Aorta (tissue), 5 donors: Measurements from ENCODE around the gene NRIP1. TPM values are rescaled to one million over a fixed set of nuclear protein-coding genes. Genes with fewer than 3 reads are reported as not detected.

ENCODE experiments used
- ATAC-seq: fragments of 200-7000 bp; cut with Tn5 transposase; one replicate; pipeline ENCODE4 v1.9.1; 2022; ENCODE audit warnings: moderate library complexity; ENCODE audit not compliant: low FRiP score
- DNase-seq, 2 donors: peaks; one replicate each; pipeline ENCODE4 v3.0.0-alpha.2; 2020
- H3K27ac ChIP-seq, 2 donors: one replicate each; pipeline ENCODE4 v1.5.1; 2013; ENCODE audit warnings: low read length in 2 of 2, mild to moderate bottlenecking in 2 of 2, moderate library complexity in 2 of 2, control low read depth in 1 of 2, inconsistent platforms in 1 of 2, low read depth in 1 of 2
- H3K27me3 ChIP-seq, 2 donors: one replicate each; pipeline ENCODE4 v1.6.1; 2013; ENCODE audit warnings: control low read depth in 1 of 2, low read length in 1 of 2, mild to moderate bottlenecking in 1 of 2, moderate library complexity in 1 of 2; ENCODE audit not compliant: insufficient read depth in 2 of 2, control insufficient read depth in 1 of 2
- H3K36me3 ChIP-seq, 2 donors: one replicate each; pipeline ENCODE4 v1.6.1; 2013; ENCODE audit warnings: control low read depth in 1 of 2, low read length in 1 of 2, mild to moderate bottlenecking in 1 of 2; ENCODE audit not compliant: insufficient read depth in 2 of 2, control insufficient read depth in 1 of 2
- H3K4me1 ChIP-seq, 2 donors: one replicate each; pipeline ENCODE4 v1.6.1; 2013; ENCODE audit warnings: low read length in 2 of 2, control low read depth in 1 of 2, mild to moderate bottlenecking in 1 of 2, moderate library complexity in 1 of 2; ENCODE audit not compliant: insufficient read depth in 2 of 2, control insufficient read depth in 1 of 2
- H3K4me3 ChIP-seq, 2 donors: one replicate each; pipeline ENCODE4 v1.5.1; 2013; ENCODE audit warnings: low read length in 2 of 2, control low read depth in 1 of 2, mild to moderate bottlenecking in 1 of 2
- H3K9me3 ChIP-seq: one replicate; pipeline ENCODE4 v1.6.1; 2013; ENCODE audit warnings: mild to moderate bottlenecking, low read length; ENCODE audit not compliant: control insufficient read depth
- WGBS, 2 donors: extraction: QIAGEN DNeasy Blood & Tissue Kit; methylation state at CpG; one replicate each; pipeline ENCODE4 v1.1.7; 2013; 5-methylcytosine and 5-hydroxymethylcytosine counted together
- intact Hi-C, 2 donors: fragments of 100-400 bp; cut with DNase I; formaldehyde crosslinking; loops; one replicate each; pipeline versions ENCODE4 v1.14.2 to v1.15.0; 2022
- polyA plus RNA-seq, 2 donors: library from polyadenylated mRNA; stranded (reverse); fragments of 200-250 nt; gene quantifications; one replicate each; pipeline ENCODE4 v1.2.3, GENCODE V29; 2013
- total RNA-seq, 2 donors: library from RNA; stranded (reverse); fragmentation: NEBNext Ultra II Directional; extraction: Animal tissue kit (Norgen Biotek cat#: 25700); gene quantifications; one replicate each; pipeline ENCODE4 v1.2.1, GENCODE V29; 2021
- donor health status: healthy with polysubstance abuse.
- donor health status: Bipolar disorder and iron deficiency.
- donor health status: DM: no; HTN: no; CAD: no.
- donor health status: DM: no; HTN: no; CAD: no.
- donor health status: DM: yes; HTN: yes; CAD: no.

The NRIP1 gene
- total and polyA plus RNA-seq, 4 donors = 3.8 to 37.1 (median 16.6) TPM

DNA sequence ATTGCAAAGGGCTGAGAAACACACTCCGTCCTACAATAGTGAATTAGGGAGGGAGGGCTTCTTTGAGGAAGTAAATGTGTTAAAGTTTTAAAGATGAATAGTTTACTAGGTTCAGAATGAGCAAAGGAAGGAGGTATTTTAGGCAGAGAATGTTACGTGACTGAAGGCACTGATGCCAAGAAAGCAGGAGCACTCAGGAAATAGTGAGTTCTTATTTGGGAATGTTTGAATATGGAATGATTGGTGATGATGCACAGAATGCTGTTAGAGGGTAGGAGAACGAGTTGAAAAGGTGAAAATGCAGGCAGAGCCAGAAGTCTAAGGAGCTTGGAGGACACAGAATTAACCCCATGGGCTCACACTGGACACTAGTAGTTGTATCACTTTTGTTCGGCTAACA lies 108.0 kb downstream of the NRIP1 start:
- Histone ChIP-seq H3K36me3 (no peaks in the 10 kb centered on the region), H3K4me3 (no peak overlapping the region), H3K27me3 (no peaks in the 10 kb centered on the region), H3K27ac (no peak overlapping the region), H3K9me3 (no peaks in the 10 kb centered on the region), H3K4me1 (peaks cover 0 to 2% of the 10 kb centered on the region in 2 donors)
- intact Hi-C loops = loop anchor here in 1 of 2 donors (5.0 kb wide), 1 partner anchor 105 kb away; the partner anchor contains the start of gene NRIP1
- DNase-seq (no peak), ATAC-seq (no peak)
- WGBS, 2 donors = 17% methylated on average over 4 of the region's 4 CpGs

DNA sequence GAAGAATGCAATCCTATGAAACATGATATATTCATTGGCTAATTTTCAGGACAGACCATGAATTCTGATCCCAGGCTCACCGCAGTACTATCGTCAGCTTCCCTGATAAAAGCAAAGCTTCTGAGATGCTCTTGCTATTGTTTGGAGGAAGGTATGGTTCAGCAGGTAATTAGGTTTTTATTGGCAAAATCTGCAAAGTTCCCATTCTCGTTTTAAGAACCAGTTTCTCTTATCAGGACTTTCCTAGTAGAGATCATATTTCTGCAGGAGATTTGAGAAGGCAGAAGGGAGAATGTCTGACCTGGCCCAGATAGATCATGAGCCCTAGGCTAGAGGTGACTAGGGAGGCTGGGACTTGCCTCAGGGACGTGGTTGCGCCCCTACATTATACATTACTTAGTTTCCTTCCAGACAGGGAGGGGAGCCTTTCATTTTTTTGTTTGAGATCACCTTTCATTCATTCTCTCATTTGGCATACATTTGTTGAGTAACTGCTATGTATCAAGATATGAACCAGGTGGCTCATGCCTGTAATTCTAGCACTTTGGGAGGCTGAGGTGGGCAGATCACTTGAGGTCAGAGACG lies 108.8 kb downstream of the NRIP1 start:
- 66 to 71% methylated on average over 6 of the region's 6 CpGs for WGBS, 2 donors
- intact Hi-C loops = loop anchor here in 1 of 2 donors (5.0 kb wide), 1 partner anchor 106 kb away; the partner anchor contains the start of gene NRIP1
- Histone ChIP-seq H3K36me3 (no peaks in the 10 kb centered on the region), H3K9me3 (no peaks in the 10 kb centered on the region), H3K27ac (no peak overlapping the region), H3K4me1 (peaks cover 0 to 2% of the 10 kb centered on the region in 2 donors), H3K4me3 (no peak overlapping the region), H3K27me3 (no peaks in the 10 kb centered on the region)
- no peak for ATAC-seq
- DNase-seq = no peak

GRCh38 chr21:14952916-14953315 lies 111.9 kb downstream of the NRIP1 start:
- ATAC-seq (no peak), DNase-seq (no peak)
- Histone ChIP-seq H3K27me3 (no peaks in the 10 kb centered on the region), H3K4me1 (no peaks in the 10 kb centered on the region), H3K27ac (no peak overlapping the region), H3K36me3 (no peaks in the 10 kb centered on the region), H3K4me3 (no peak overlapping the region), H3K9me3 (peaks cover 4% of the 10 kb centered on the region)
- intact Hi-C loops = no loop called here
- 93 to 97% methylated on average over 4 of the region's 4 CpGs for WGBS, 2 donors

DNA sequence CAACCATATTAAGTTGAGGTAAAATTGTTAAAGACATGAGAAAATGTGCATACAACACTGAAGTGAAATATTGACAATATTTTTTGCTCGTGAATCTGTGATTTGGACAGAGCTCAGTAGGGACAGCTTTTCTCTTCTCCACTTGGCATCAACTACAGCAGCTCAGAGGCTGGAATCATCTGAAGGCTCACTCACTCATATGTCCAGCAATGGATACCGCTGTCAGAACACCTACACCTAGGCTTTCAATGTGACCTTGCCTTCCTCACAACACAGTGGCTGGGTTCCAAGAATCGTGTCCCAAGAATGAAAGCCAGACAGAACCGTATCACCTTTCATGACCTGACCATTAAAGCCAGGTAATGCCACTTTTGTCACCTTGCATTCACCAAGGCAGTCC lies 115.2 kb downstream of the NRIP1 start:
- ATAC-seq = no peak
- Histone ChIP-seq H3K4me1 (no peaks in the 10 kb centered on the region), H3K4me3 (no peak overlapping the region), H3K36me3 (no peaks in the 10 kb centered on the region), H3K27me3 (no peaks in the 10 kb centered on the region), H3K27ac (no peak overlapping the region), H3K9me3 (peaks cover 5% of the 10 kb centered on the region)
- intact Hi-C loops = loop anchor here in 1 of 2 donors (10.0 kb wide), 1 partner anchor 65 kb away; no protein-coding TSS in a partner anchor
- DNase-seq = no peak
- WGBS, 2 donors = 88 to 92% methylated on average over 4 of the region's 4 CpGs

- Histone ChIP-seq H3K4me1 (no peaks in the 10 kb centered on the region), H3K27ac (no peak overlapping the region), H3K36me3 (no peaks in the 10 kb centered on the region), H3K4me3 (no peak overlapping the region), H3K9me3 (peaks cover 5% of the 10 kb centered on the region), H3K27me3 (no peaks in the 10 kb centered on the region)
- ATAC-seq = no peak
- 49 to 56% methylated on average over 5 of the region's 5 CpGs for WGBS, 2 donors
- intact Hi-C loops = loop anchor here in 1 of 2 donors (10.0 kb wide), 1 partner anchor 63 kb away; no protein-coding TSS in a partner anchor
- DNase-seq = no peak
Observed at GRCh38 chr21:14947613-14948160, 117.1 kb downstream of the NRIP1 start.

DNA sequence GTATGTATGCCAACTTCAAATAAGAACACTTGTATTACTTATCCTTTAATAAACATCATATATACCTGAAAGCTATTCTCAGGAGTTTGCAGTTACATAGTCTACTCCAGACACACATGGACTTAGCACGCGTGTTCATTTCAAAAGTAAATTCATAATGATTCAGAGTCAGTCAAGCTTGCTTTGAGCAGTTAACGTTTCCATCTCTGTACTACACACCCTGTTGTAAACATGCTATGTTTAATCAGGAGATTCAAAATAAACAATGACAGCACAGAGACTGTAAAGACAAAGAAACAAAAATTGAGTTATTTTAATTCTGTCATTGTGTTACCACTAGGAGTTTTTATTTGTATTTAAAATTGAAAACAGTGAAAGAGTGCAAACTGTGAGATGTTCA lies 119.6 kb downstream of the NRIP1 start:
- H3K36me3 ChIP-seq = no peaks in the 10 kb centered on the region
- H3K27ac ChIP-seq = no peak overlapping the region
- intact Hi-C loops = loop anchor here in 1 of 2 donors (10.0 kb wide), 1 partner anchor 60 kb away; no protein-coding TSS in a partner anchor
- no peak overlapping the region for H3K4me3 ChIP-seq
- DNase-seq = no peak
- H3K9me3 ChIP-seq = peaks cover 5% of the 10 kb centered on the region
- H3K4me1 ChIP-seq = no peaks in the 10 kb centered on the region
- peaks cover 0 to 2% of the 10 kb centered on the region in 2 donors for H3K27me3 ChIP-seq
- 82% methylated on average over 3 of the region's 3 CpGs for whole genome bisulfite sequencing, 2 donors
- ATAC-seq = no peak

- no peaks in the 10 kb centered on the region for H3K36me3 ChIP-seq
- H3K9me3 ChIP-seq = peaks cover 2% of the 10 kb centered on the region
- no peak overlapping the region for H3K4me3 ChIP-seq
- ATAC-seq = no peak
- H3K27me3 ChIP-seq = peaks cover 0 to 2% of the 10 kb centered on the region in 2 donors
- H3K4me1 ChIP-seq = no peaks in the 10 kb centered on the region
- WGBS, 2 donors = 82 to 85% methylated on average over 3 of the region's 3 CpGs
- intact Hi-C loops = loop anchor here in 1 of 2 donors (10.0 kb wide), 1 partner anchor 59 kb away; no protein-coding TSS in a partner anchor
- no peak for DNase-seq
- H3K27ac ChIP-seq = no peak overlapping the region
Observed at GRCh38 chr21:14943616-14944015, 121.2 kb downstream of the NRIP1 start.

GRCh38 chr21:14942801-14943490 lies 121.9 kb downstream of the NRIP1 start:
- ATAC-seq (no peak), DNase-seq (no peak)
- intact Hi-C loops = loop anchor here in 1 of 2 donors (10.0 kb wide), 1 partner anchor 58 kb away; no protein-coding TSS in a partner anchor
- H3K4me3 ChIP-seq = no peak overlapping the region
- no peaks in the 10 kb centered on the region for H3K4me1 ChIP-seq
- H3K27me3 ChIP-seq = peaks cover 0 to 2% of the 10 kb centered on the region in 2 donors
- H3K27ac ChIP-seq = no peak overlapping the region
- peaks cover 1% of the 10 kb centered on the region for H3K9me3 ChIP-seq
- 71 to 73% methylated on average over 2 of the region's 2 CpGs for WGBS, 2 donors
- no peaks in the 10 kb centered on the region for H3K36me3 ChIP-seq
